Duodenal mucosa (tissue), 2 donors: ENCODE data around the gene ADIG.

ENCODE experiments used
- H3K27ac ChIP-seq: one replicate; pipeline ENCODE4 v1.7.0; 2013; ENCODE audit warnings: low read depth, low read length
- H3K27me3 ChIP-seq, 2 donors: one replicate each; pipeline ENCODE4 v1.7.0; 2013; ENCODE audit warnings: low read length in 2 of 2, control low read depth in 1 of 2; ENCODE audit not compliant: insufficient read depth in 2 of 2, control insufficient read depth in 1 of 2
- H3K36me3 ChIP-seq, 2 donors: one replicate each; pipeline ENCODE4 v1.7.0; 2013; ENCODE audit warnings: low read length in 2 of 2, control low read depth in 1 of 2; ENCODE audit not compliant: insufficient read depth in 2 of 2, control insufficient read depth in 1 of 2
- H3K4me1 ChIP-seq, 2 donors: one replicate each; pipeline ENCODE4 v1.7.0; 2013; ENCODE audit warnings: low read length in 2 of 2, control low read depth in 1 of 2; ENCODE audit not compliant: insufficient read depth in 2 of 2, control insufficient read depth in 1 of 2
- H3K4me3 ChIP-seq, 2 donors: one replicate each; pipeline ENCODE4 v1.7.0; 2013; ENCODE audit warnings: low read length in 2 of 2, low read depth in 1 of 2
- H3K9ac ChIP-seq, 2 donors: one replicate each; pipeline ENCODE4 v1.7.0; 2013; ENCODE audit warnings: low read length in 2 of 2, low read depth in 1 of 2
- H3K9me3 ChIP-seq, 2 donors: one replicate each; pipeline ENCODE4 v1.7.0; 2013; ENCODE audit warnings: low read length in 2 of 2, control low read depth in 1 of 2; ENCODE audit not compliant: control insufficient read depth in 1 of 2

Gene ADIG

GRCh38 chr20:38630727-38631126 is 49.7 kb downstream of the ADIG start:
- Histone ChIP-seq H3K4me3 (no peak overlapping the region), H3K27ac (no peak overlapping the region), H3K4me1 (no peaks in the 10 kb centered on the region), H3K27me3 (no peaks in the 10 kb centered on the region), H3K9ac (no peak overlapping the region), H3K9me3 (no peaks in the 10 kb centered on the region), H3K36me3 (no peaks in the 10 kb centered on the region)

DNA sequence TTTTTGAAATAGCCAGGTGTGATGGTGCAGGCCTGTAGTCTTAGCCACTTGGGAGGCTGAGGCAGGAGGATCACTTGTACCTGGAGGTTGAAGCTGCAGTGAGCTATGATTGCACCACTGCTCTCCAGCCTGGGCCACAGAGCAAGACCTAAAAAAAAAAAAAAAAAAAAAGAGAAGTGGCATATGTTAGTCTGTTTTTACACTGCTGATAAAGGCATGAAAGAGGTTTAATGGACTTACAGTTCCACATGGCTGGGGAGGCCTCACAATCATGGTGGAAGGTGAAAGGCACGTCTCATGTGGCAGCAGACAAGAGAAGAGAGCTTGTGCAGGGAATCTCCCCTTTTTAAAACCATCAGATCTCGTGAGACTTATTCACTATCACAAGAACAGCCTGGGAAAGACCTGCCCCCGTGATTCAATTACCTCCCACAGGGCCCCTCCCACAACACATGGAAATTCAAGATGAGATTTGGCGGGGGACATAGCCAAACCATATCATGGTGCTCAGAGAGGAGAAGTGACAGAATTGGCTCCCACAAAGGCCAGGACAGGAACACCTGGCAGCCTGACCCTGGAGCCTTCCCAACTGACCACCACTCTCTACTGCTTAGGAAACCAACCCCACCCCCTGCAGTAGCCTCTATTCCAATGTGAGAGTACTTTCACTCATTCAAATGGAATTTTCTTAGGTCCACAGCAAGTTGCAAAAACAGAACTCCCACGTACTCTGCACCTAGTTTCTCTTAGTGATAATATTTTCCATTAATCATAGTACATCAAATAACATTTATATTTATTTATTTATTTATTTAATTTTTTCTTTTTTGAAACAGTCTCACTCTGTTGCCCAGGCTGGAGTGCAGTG is 50.4 kb downstream of the ADIG start:
- H3K9me3 ChIP-seq: no peaks in the 10 kb centered on the region
- no peak overlapping the region for H3K9ac ChIP-seq
- H3K36me3 ChIP-seq: no peaks in the 10 kb centered on the region
- H3K4me1 ChIP-seq: no peaks in the 10 kb centered on the region
- no peaks in the 10 kb centered on the region for H3K27me3 ChIP-seq
- no peak overlapping the region for H3K27ac ChIP-seq
- H3K4me3 ChIP-seq: no peak overlapping the region

GRCh38 chr20:38633577-38634093 is 52.6 kb downstream of the ADIG start:
- H3K9ac ChIP-seq: no peak overlapping the region
- no peaks in the 10 kb centered on the region for H3K9me3 ChIP-seq
- no peaks in the 10 kb centered on the region for H3K4me1 ChIP-seq
- no peak overlapping the region for H3K27ac ChIP-seq
- no peaks in the 10 kb centered on the region for H3K36me3 ChIP-seq
- no peaks in the 10 kb centered on the region for H3K27me3 ChIP-seq
- no peak overlapping the region for H3K4me3 ChIP-seq

- Histone ChIP-seq H3K36me3 (no peaks in the 10 kb centered on the region), H3K9me3 (no peaks in the 10 kb centered on the region), H3K4me3 (no peak overlapping the region), H3K4me1 (no peaks in the 10 kb centered on the region), H3K27me3 (peaks cover 0 to 3% of the 10 kb centered on the region in 2 donors), H3K9ac (no peak overlapping the region), H3K27ac (no peak overlapping the region)
Measured at GRCh38 chr20:38635721-38636288, 54.8 kb downstream of the ADIG start.
